Measurements from ENCODE around the gene STX4. TPM values are rescaled to one million over a fixed set of nuclear protein-coding genes. Genes with fewer than 3 reads are reported as not detected.

Gene STX4
- total and polyA plus RNA-seq, 9 of the 15 experiments (the other 6 are each of a cell fraction or from before 2014, with no cell fraction given) = 3.2 to 48.0 (median 21.5) TPM

DNA sequence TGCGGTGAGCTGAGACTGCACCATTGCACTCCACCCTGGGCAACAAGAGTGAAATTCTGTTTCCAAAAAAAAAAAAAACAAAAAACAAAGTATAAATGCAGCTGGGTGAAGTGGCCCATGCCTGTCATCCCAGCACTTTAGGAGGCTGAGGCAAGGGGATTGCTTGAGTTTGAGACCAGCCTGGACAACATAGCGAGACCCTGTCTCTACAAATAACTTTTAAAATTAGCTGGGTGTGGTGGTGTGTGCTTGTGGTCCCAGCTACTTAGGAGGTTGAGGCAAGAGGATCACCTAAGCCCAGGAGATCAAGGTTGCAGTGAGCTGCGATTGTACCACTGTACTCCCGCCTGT is 10.1 kb upstream of the STX4 start (continued):
- TF ChIP-seq ZFX (CRISPR knock-in tag; IDR thresholded peaks at IDR 0.05) = no peak
- no peak for TF ChIP-seq ZFPM2 (CRISPR knock-in tag; IDR thresholded peaks at IDR 0.05)
- no peak for TF ChIP-seq CCAR2 (IDR thresholded peaks at IDR 0.05; ENCODE audit: low read depth, low read length)
- no peak for TF ChIP-seq TAF9B (IDR thresholded peaks at IDR 0.05; ENCODE audit: partially characterized antibody)
- no peak for TF ChIP-seq JUNB (CRISPR knock-in tag; conservative IDR thresholded peaks at IDR 0.05)
- no peak for TF ChIP-seq ZNF395 (CRISPR knock-in tag; IDR thresholded peaks at IDR 0.05)
- no peak for TF ChIP-seq KLF16 (IDR thresholded peaks at IDR 0.05)
- no peak for TF ChIP-seq RNF219 (CRISPR knock-in tag; IDR thresholded peaks at IDR 0.05)
- TF ChIP-seq, protein P1, sequence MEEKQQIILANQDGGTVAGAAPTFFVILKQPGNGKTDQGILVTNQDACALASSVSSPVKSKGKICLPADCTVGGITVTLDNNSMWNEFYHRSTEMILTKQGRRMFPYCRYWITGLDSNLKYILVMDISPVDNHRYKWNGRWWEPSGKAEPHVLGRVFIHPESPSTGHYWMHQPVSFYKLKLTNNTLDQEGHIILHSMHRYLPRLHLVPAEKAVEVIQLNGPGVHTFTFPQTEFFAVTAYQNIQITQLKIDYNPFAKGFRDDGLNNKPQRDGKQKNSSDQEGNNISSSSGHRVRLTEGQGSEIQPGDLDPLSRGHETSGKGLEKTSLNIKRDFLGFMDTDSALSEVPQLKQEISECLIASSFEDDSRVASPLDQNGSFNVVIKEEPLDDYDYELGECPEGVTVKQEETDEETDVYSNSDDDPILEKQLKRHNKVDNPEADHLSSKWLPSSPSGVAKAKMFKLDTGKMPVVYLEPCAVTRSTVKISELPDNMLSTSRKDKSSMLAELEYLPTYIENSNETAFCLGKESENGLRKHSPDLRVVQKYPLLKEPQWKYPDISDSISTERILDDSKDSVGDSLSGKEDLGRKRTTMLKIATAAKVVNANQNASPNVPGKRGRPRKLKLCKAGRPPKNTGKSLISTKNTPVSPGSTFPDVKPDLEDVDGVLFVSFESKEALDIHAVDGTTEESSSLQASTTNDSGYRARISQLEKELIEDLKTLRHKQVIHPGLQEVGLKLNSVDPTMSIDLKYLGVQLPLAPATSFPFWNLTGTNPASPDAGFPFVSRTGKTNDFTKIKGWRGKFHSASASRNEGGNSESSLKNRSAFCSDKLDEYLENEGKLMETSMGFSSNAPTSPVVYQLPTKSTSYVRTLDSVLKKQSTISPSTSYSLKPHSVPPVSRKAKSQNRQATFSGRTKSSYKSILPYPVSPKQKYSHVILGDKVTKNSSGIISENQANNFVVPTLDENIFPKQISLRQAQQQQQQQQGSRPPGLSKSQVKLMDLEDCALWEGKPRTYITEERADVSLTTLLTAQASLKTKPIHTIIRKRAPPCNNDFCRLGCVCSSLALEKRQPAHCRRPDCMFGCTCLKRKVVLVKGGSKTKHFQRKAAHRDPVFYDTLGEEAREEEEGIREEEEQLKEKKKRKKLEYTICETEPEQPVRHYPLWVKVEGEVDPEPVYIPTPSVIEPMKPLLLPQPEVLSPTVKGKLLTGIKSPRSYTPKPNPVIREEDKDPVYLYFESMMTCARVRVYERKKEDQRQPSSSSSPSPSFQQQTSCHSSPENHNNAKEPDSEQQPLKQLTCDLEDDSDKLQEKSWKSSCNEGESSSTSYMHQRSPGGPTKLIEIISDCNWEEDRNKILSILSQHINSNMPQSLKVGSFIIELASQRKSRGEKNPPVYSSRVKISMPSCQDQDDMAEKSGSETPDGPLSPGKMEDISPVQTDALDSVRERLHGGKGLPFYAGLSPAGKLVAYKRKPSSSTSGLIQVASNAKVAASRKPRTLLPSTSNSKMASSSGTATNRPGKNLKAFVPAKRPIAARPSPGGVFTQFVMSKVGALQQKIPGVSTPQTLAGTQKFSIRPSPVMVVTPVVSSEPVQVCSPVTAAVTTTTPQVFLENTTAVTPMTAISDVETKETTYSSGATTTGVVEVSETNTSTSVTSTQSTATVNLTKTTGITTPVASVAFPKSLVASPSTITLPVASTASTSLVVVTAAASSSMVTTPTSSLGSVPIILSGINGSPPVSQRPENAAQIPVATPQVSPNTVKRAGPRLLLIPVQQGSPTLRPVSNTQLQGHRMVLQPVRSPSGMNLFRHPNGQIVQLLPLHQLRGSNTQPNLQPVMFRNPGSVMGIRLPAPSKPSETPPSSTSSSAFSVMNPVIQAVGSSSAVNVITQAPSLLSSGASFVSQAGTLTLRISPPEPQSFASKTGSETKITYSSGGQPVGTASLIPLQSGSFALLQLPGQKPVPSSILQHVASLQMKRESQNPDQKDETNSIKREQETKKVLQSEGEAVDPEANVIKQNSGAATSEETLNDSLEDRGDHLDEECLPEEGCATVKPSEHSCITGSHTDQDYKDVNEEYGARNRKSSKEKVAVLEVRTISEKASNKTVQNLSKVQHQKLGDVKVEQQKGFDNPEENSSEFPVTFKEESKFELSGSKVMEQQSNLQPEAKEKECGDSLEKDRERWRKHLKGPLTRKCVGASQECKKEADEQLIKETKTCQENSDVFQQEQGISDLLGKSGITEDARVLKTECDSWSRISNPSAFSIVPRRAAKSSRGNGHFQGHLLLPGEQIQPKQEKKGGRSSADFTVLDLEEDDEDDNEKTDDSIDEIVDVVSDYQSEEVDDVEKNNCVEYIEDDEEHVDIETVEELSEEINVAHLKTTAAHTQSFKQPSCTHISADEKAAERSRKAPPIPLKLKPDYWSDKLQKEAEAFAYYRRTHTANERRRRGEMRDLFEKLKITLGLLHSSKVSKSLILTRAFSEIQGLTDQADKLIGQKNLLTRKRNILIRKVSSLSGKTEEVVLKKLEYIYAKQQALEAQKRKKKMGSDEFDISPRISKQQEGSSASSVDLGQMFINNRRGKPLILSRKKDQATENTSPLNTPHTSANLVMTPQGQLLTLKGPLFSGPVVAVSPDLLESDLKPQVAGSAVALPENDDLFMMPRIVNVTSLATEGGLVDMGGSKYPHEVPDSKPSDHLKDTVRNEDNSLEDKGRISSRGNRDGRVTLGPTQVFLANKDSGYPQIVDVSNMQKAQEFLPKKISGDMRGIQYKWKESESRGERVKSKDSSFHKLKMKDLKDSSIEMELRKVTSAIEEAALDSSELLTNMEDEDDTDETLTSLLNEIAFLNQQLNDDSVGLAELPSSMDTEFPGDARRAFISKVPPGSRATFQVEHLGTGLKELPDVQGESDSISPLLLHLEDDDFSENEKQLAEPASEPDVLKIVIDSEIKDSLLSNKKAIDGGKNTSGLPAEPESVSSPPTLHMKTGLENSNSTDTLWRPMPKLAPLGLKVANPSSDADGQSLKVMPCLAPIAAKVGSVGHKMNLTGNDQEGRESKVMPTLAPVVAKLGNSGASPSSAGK (IDR thresholded peaks at IDR 0.05) = no peak

All from K562 (cell line).